Muscle layer of duodenum (tissue), 2 donors: ENCODE measurements around the gene CPSF7.

Experiments
- H3K27ac ChIP-seq: one replicate; pipeline ENCODE4 v1.7.0; 2013; ENCODE audit warnings: mild to moderate bottlenecking, low read length
- H3K27me3 ChIP-seq: one replicate; pipeline ENCODE4 v1.7.0; 2013; ENCODE audit warnings: low read depth, mild to moderate bottlenecking, control low read depth, low read length
- H3K36me3 ChIP-seq, 2 donors: one replicate each; pipeline ENCODE4 v1.7.0; 2013; ENCODE audit warnings: low read length in 2 of 2, control low read depth in 1 of 2, mild to moderate bottlenecking in 1 of 2; ENCODE audit not compliant: insufficient read depth in 2 of 2, control insufficient read depth in 1 of 2
- H3K4me1 ChIP-seq, 2 donors: one replicate each; pipeline ENCODE4 v1.7.0; 2013; ENCODE audit warnings: low read length in 2 of 2, mild to moderate bottlenecking in 2 of 2, control low read depth in 1 of 2, moderate library complexity in 1 of 2; ENCODE audit not compliant: insufficient read depth in 2 of 2, control insufficient read depth in 1 of 2
- H3K4me3 ChIP-seq, 2 donors: one replicate each; pipeline ENCODE4 v1.7.0; 2013; ENCODE audit warnings: low read length in 2 of 2, low read depth in 1 of 2, mild to moderate bottlenecking in 1 of 2
- H3K9me3 ChIP-seq, 2 donors: one replicate each; pipeline ENCODE4 v1.7.0; 2013; ENCODE audit warnings: low read length in 2 of 2, control low read depth in 1 of 2, mild to moderate bottlenecking in 1 of 2; ENCODE audit not compliant: control insufficient read depth in 1 of 2
- donor health status: healthy.

The CPSF7 gene, protein sequence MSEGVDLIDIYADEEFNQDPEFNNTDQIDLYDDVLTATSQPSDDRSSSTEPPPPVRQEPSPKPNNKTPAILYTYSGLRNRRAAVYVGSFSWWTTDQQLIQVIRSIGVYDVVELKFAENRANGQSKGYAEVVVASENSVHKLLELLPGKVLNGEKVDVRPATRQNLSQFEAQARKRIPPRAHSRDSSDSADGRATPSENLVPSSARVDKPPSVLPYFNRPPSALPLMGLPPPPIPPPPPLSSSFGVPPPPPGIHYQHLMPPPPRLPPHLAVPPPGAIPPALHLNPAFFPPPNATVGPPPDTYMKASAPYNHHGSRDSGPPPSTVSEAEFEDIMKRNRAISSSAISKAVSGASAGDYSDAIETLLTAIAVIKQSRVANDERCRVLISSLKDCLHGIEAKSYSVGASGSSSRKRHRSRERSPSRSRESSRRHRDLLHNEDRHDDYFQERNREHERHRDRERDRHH

DNA sequence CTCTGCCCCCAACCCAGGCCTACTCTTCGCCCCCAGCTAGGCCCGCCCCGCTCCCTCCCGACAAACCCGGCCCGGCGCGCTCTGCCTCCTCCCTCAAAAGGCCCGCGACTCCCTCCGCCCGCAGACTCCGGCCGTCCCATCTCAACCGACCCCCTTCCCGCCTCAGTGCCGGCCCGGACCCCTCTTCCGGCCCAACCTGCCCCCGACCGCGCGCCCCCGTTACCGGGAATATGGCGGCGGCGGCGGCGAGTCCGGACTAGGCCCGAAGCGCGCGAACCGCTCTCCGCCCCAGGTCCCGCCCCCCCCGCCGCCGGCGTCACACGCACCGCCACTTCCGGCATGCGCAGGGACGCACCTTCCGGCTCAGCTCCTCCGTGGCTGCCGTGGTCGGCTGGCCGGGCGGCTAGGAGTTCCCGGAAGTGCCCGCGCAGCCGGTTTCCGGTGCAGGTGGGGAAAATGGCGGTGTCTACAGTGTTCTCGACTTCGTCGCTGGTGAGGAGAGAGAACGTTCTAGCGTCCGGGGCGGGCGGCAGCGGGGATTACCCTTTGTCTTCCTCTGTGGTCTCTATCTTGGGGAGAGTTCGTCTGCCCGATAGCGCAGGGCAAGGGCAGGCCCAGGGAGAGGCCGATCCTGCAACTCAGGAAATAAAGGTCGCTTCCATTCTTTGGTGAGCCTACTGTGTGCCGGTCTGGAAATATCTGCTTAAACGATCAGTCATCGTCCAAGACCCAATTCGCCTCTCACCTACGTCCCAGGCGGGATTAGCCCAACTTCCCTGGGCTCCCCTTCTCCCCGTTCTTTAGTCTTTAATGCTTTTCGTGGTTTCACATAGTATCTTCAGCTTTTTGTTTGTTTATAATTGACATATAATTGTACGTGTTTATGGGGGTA is at the start of gene CPSF7, which contains the start of gene SDHAF2:
TSS of gene CPSF7 (minus strand) at position 285 of the 892 bp plus-strand sequence. CDS start 740 bp downstream, outside the sequence.
TSS of gene SDHAF2 (plus strand) at position 434 of the 892 bp plus-strand sequence. CDS start at position 457, 23 bp downstream.
- Histone ChIP-seq H3K4me1 (peaks cover 18 to 42% of the 10 kb centered on the region in 2 donors), H3K36me3 (peaks cover 28 to 38% of the 10 kb centered on the region in 2 donors), H3K9me3 (no peaks in the 10 kb centered on the region), H3K4me3 (peak within 1 kb of the TSS; percentile 94 to 95), H3K27ac (peak within 1 kb of the TSS; percentile 99), H3K27me3 (no peaks in the 10 kb centered on the region)

DNA sequence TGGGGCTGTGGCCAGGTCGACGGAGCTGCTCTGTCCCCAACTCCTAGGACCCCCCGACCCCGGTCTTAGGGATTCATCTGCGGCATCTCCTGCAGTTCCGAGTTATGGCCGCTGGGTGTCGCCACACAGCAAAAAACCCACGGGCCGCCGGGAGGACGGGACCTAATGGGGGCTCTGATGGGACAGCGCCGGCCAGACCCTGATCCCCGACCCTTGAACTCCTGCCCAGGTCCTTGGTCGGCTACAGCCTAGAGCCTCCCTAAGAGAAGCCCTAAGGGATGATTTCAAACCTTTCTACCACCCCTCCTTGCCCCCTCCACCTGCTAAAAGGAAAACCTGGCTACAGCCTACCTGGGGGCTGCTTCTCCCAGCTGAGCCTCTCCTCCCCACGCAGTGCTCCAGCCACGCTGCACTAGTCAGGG is 48.0 kb upstream of the CPSF7 start:
- no peaks in the 10 kb centered on the region for H3K9me3 ChIP-seq
- no peaks in the 10 kb centered on the region for H3K27me3 ChIP-seq
- H3K4me1 ChIP-seq, result peaks cover 0 to 28% of the 10 kb centered on the region in 2 donors
- peaks cover 0 to 10% of the 10 kb centered on the region in 2 donors for H3K36me3 ChIP-seq
- no peak overlapping the region for H3K27ac ChIP-seq
- no peak overlapping the region for H3K4me3 ChIP-seq

DNA sequence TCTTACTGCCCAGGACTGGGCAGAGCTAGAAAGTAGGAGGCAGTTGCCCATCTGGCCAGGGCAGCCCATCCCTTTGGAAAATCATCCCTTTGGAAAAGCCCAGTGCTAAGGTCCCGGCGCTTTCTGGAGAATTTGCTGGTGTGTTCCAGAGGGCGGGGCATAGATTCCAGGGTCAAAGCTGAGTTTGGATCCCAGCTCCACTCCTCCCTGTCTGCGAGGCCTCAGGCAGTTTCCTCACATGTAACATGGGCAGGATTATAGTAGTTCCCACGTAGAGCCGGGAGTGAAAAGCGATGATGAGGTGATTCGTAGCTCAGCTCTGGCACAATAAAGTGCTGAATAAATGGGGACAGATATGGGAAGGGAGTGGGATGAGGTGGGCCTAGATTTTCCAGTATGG is 47.4 kb upstream of the CPSF7 start:
- no peak overlapping the region for H3K4me3 ChIP-seq
- H3K27ac ChIP-seq, result no peak overlapping the region

DNA sequence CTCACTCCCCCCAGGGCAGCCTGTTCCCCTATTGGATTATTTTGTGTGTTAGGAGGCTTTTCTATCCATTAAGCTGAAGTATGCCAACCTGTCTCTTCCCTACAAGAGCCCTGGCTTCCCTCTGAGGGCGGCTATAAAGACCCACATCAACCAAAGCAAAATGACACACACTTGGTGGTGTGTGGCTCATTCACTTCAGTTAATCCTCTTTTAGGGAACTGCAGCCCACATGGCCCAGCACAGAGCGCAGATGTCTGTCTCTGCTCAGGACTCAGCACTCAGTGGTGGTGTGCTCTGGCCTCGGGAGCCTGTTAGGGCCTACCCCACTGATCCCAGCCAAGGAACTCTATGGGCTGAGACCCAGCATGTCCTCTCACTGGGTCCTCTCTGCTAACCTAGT is 46.6 kb upstream of the CPSF7 start:
- Histone ChIP-seq H3K4me1 (peaks cover 0 to 24% of the 10 kb centered on the region in 2 donors), H3K27ac (no peak overlapping the region)

More for the DNA sequence above, 47.4 kb upstream of the CPSF7 start:
- H3K27me3 ChIP-seq, result no peaks in the 10 kb centered on the region
- peaks cover 0 to 10% of the 10 kb centered on the region in 2 donors for H3K36me3 ChIP-seq
- peaks cover 0 to 28% of the 10 kb centered on the region in 2 donors for H3K4me1 ChIP-seq
- H3K9me3 ChIP-seq, result no peaks in the 10 kb centered on the region

DNA sequence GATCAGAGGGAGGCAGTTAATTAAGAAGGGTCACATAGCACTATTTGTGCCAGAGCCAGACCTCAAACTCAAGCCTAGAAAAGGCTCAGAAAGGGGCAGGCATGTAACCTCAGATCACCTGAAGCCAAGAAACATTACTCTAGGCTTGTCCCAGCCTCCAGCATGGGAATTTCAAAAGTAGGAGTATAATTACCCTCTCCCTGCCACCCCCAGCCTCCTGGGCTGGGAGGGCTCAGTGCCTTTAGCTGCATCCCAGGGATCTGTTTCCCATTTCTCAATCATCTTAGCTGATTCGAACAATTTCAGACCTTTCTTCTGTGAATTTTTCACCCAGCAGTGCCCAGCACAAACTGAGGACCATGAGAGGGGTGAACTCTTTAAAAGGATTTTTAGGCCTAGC is 45.7 kb upstream of the CPSF7 start:
- H3K27me3 ChIP-seq, result no peaks in the 10 kb centered on the region
- H3K36me3 ChIP-seq, result peaks cover 4 to 15% of the 10 kb centered on the region in 2 donors
- no peak overlapping the region for H3K27ac ChIP-seq
- no peak overlapping the region for H3K4me3 ChIP-seq
- H3K9me3 ChIP-seq, result no peaks in the 10 kb centered on the region
- peaks cover 0 to 18% of the 10 kb centered on the region in 2 donors for H3K4me1 ChIP-seq

More for the DNA sequence above, 46.6 kb upstream of the CPSF7 start:
- H3K36me3 ChIP-seq, result peaks cover 0 to 10% of the 10 kb centered on the region in 2 donors
- no peaks in the 10 kb centered on the region for H3K27me3 ChIP-seq
- no peaks in the 10 kb centered on the region for H3K9me3 ChIP-seq
- H3K4me3 ChIP-seq, result no peak overlapping the region

DNA sequence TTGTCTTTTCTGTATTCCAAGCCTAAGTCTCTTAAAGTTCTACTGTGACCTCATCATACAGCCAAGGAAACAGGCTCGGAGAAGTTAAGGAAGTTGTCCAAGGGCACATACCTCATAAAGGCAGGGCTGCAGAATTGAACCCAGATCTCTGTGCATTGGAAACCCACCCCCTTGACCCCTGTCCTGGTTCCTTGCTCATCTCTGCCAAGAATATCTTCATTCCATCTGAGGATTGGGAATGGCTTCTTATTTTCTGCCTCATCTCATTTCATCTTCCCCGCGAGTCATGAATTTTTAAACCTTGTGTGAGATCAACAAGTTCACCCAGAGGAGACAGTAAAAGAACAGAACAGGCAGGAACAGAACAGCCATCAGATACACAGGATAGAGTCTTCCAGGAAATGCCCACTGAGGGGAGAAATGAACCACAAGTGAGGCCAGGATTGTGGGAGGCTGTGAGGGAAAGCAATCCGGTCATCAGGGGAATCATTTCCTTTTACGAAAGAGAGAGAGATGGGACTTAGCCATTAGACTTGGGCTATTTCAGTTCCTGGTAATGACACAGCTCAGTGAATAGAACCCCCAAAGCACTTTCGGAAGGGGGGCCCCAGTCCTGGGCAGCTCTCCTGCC is 44.4 kb upstream of the CPSF7 start:
- Histone ChIP-seq H3K27ac (peak overlapping the region; percentile 69), H3K27me3 (no peaks in the 10 kb centered on the region), H3K4me1 (peaks cover 0 to 18% of the 10 kb centered on the region in 2 donors), H3K4me3 (no peak overlapping the region), H3K9me3 (no peaks in the 10 kb centered on the region), H3K36me3 (peaks cover 4 to 15% of the 10 kb centered on the region in 2 donors)

DNA sequence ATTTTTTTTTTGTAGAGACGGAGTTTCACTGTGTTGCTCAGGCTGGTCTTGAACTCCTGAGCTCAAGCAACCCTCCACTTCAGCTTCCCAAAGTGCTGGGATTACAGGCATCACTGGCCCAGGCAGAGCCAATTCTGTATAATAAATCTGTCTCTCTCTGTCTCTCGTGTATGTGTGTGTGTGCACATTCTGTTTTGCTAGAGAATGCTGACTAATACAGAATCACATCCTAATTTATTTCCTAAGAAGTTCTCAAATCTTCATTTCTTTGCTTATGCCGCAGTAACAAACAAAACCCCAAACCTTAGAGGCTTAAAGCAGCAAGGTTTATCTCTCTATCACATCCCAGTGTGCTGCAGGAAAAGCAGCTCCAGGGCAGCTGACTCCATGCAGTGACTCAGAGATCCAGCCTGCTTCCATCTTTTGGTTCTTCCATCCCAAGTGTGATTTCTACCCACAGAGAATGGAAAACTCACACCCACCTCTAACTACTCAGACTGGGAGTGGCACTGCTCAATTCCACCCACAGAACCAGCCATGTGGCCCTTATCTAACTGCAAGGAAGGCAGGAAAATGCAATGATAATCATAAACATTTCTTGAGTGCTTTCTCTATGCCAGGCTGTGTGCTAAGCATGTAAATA is 43.7 kb upstream of the CPSF7 start:
- Histone ChIP-seq H3K4me1 (peaks cover 0 to 18% of the 10 kb centered on the region in 2 donors), H3K4me3 (no peak overlapping the region), H3K9me3 (no peaks in the 10 kb centered on the region), H3K27ac (peak overlapping the region; percentile 19), H3K36me3 (peaks cover 4 to 17% of the 10 kb centered on the region in 2 donors), H3K27me3 (no peaks in the 10 kb centered on the region)

DNA sequence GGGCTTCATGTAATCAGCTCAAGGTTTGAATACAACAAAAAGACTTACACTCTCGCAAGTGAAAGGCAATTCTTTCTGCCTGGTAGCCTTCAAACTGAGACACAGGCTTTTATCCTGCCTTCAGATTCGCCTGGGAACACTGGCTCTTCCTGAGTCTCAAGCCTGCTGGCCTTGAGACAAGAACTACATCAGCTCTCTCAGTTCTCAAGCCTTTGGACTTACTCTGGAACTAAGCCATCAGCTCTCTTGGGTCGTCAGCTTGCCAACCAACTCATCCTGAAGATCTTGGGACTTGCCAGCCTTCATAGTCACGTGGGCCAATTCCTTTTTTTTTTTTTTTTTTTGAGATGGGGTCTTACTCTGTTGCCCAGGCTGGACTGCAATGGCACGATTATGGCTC is 43.1 kb upstream of the CPSF7 start:
- Histone ChIP-seq H3K27ac (peak overlapping the region; percentile 77), H3K4me3 (no peak overlapping the region), H3K36me3 (peaks cover 4 to 22% of the 10 kb centered on the region in 2 donors), H3K27me3 (no peaks in the 10 kb centered on the region), H3K9me3 (no peaks in the 10 kb centered on the region), H3K4me1 (peaks cover 0 to 14% of the 10 kb centered on the region in 2 donors)

DNA sequence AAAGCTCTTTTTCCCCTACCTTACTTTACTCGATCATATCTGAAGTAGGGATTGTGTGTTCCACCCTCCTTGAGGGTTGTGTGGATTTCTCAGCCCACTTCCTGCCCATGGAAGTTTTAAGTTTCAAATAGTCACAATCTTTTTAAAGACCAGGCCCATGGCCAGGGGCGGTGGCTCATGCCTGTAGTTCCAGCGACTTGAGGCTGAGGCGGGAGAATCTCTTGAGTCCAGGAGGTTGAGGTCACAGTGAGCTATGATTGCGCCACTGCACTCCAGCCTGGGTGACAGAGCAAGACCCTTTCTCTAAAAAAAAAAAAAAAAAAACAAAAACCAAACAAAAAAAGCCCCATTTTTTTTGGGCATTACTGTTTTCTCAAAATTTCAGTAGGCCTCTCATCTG is 42.5 kb upstream of the CPSF7 start:
- Histone ChIP-seq H3K4me3 (no peak overlapping the region), H3K36me3 (peaks cover 4 to 22% of the 10 kb centered on the region in 2 donors), H3K27ac (peak overlapping the region; percentile 77), H3K4me1 (peaks cover 0 to 8% of the 10 kb centered on the region in 2 donors), H3K9me3 (no peaks in the 10 kb centered on the region), H3K27me3 (no peaks in the 10 kb centered on the region)

DNA sequence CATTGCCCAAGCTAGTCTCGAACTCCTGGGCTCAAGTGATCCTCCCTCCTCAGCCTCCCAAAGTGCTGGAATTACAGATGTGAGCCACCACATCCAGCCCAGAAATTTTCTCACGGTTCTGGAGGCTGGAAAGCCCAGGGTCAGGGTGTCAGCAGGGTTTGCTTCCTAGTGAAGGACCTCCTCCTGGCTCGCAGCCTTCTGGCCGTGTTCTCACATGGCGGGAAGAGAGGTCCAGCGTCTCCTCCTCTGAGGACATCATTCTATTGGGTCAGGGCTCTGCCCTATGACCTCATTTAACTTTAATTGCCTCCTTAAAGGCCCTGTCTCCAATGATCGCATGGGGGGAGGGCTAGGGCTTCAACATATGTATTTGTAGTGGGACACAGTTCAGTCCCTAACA is 38.2 kb upstream of the CPSF7 start:
- Histone ChIP-seq H3K27me3 (no peaks in the 10 kb centered on the region), H3K4me1 (peaks cover 0 to 4% of the 10 kb centered on the region in 2 donors), H3K4me3 (no peak overlapping the region), H3K27ac (no peak overlapping the region), H3K9me3 (no peaks in the 10 kb centered on the region), H3K36me3 (peaks cover 4 to 13% of the 10 kb centered on the region in 2 donors)
